GM12878 (cell line): ENCODE results near the gene VPS45. TPM values are rescaled to one million over a fixed set of nuclear protein-coding genes. Genes with fewer than 3 reads are reported as not detected.
A peak's percentile ranks its signal among the peaks of the same experiment; 100 is the strongest.

Experiments used
- ATAC-seq: fragments of 200-7000 bp; cut with Tn5 transposase; 3 replicates; pipeline ENCODE4 v1.9.1; 2020; ENCODE audit warnings: mild to moderate bottlenecking, moderate library complexity
- BruUV-seq: library from RNA; stranded (reverse); fragments of 400-500 nt; replicated peaks from 2 replicates; lab custom pipeline; 2021; lab: Mats Ljungman, UMichigan
- CTCF ChIA-PET: fragments of 300-600 bp; sonication (Branson Sonifier 250); formaldehyde crosslinking; extraction: SDS; loops from one replicate; lab custom pipeline; 2021; ENCODE audit warnings: inconsistent platforms; lab: Yijun Ruan, JAX
- POLR2A ChIA-PET: fragments of 350-600 bp; formaldehyde crosslinking; extraction: SDS; loops from one replicate; lab custom pipeline; 2021; ENCODE audit warnings: inconsistent platforms; lab: Charles Lee
- RAD21 ChIA-PET: fragments of 300-600 bp; sonication (Branson Sonifier 250); formaldehyde crosslinking; loops from one replicate; lab custom pipeline; 2023; ENCODE audit warnings: antibody characterized with exemption; ENCODE audit not compliant: unreplicated experiment; lab: Charles Lee
- SMC1A ChIA-PET: fragments of 300-600 bp; sonication (Branson Sonifier 250); formaldehyde crosslinking; loops from one replicate; lab custom pipeline; 2023; ENCODE audit not compliant: unreplicated experiment, uncharacterized antibody; lab: Charles Lee
- DNase-seq: peaks from one replicate; pipeline ENCODE4 v3.0.0-alpha.2; 2011; ENCODE audit warnings: low read depth, low spot score
- FAIRE-seq: peaks from 3 replicates; lab custom pipeline; 2011; peaks lifted over from hg19 to GRCh38; lab: Jason Lieb, UNC
- H2AFZ ChIP-seq: 2 replicates; pipeline ENCODE4 v1.6.0; 2011; ENCODE audit warnings: low read depth, low read length, control low read depth; ENCODE audit not compliant: control insufficient read depth
- H3K27ac ChIP-seq: 2 replicates; pipeline ENCODE4 v1.5.1; 2011; ENCODE audit warnings: control low read depth; ENCODE audit not compliant: control insufficient read depth, insufficient read depth
- H3K27me3 ChIP-seq, 2 experiments: replicated peaks in 1 of 2; 2 replicates each; pipeline versions ENCODE4 v1.6.0 to v1.6.1; 2011; ENCODE audit warnings: low read length in 1 of 2; ENCODE audit not compliant: control insufficient read depth in 2 of 2, insufficient read depth in 2 of 2
- H3K36me3 ChIP-seq, 2 experiments: 2 replicates each; pipeline ENCODE4 v1.5.1; 2011; ENCODE audit warnings: low read length in 1 of 2; ENCODE audit not compliant: control insufficient read depth in 2 of 2, insufficient read depth in 2 of 2
- H3K4me1 ChIP-seq: 2 replicates; pipeline ENCODE4 v1.6.1; 2011; ENCODE audit warnings: mild to moderate bottlenecking, low read length, moderate library complexity, mixed read lengths; ENCODE audit not compliant: control insufficient read depth, insufficient read depth
- H3K4me2 ChIP-seq: 2 replicates; pipeline ENCODE4 v1.6.0; 2011; ENCODE audit warnings: control low read depth; ENCODE audit not compliant: control insufficient read depth, insufficient read depth
- H3K4me3 ChIP-seq: fragments of 200-600 bp; sonication (generic); 2 replicates; pipeline ENCODE4 v1.5.1; 2016
- H3K79me2 ChIP-seq: 2 replicates; pipeline ENCODE4 v1.6.0; 2011; ENCODE audit warnings: low read length; ENCODE audit not compliant: control insufficient read depth, insufficient read depth
- H3K9ac ChIP-seq: 2 replicates; pipeline ENCODE4 v1.8.0; 2011; ENCODE audit warnings: low read length, control low read depth, mixed read lengths; ENCODE audit not compliant: control insufficient read depth, insufficient read depth
- H3K9me3 ChIP-seq: replicated peaks from 3 replicates; pipeline ENCODE4 v1.5.1; 2011; ENCODE audit warnings: mild to moderate bottlenecking, low read length; ENCODE audit not compliant: control insufficient read depth, insufficient read depth
- H4K20me1 ChIP-seq: 2 replicates; pipeline ENCODE4 v1.6.0; 2011; ENCODE audit not compliant: control insufficient read depth, insufficient read depth
- BACH1 ChIP-seq: fragments of 450-650 bp; IDR thresholded peaks from 2 replicates; pipeline ENCODE4 v1.6.1; 2017; ENCODE audit warnings: mild to moderate bottlenecking, borderline replicate concordance
- CBFB ChIP-seq: IDR thresholded peaks from 2 replicates; pipeline ENCODE4 v1.6.1; 2016; ENCODE audit warnings: antibody characterized with exemption, low read depth
- CREM ChIP-seq: IDR thresholded peaks from 2 replicates; pipeline ENCODE4 v1.6.1; 2014; ENCODE audit warnings: antibody characterized with exemption, low read depth
- E2F4 ChIP-seq: IDR thresholded peaks from 2 replicates; pipeline ENCODE4 v1.6.1; 2012; ENCODE audit warnings: low read depth, low read length, improper control_type of control experiment
- ELK1 ChIP-seq: IDR thresholded peaks from 2 replicates; pipeline ENCODE4 v1.6.1; 2012; ENCODE audit warnings: low read depth, low read length, improper control_type of control experiment
- FOXK2 ChIP-seq: fragments of 450-650 bp; IDR thresholded peaks from 2 replicates; pipeline ENCODE4 v1.6.1; 2017; ENCODE audit warnings: mild to moderate bottlenecking, moderate library complexity
- FOXM1 ChIP-seq: IDR thresholded peaks from 2 replicates; pipeline ENCODE4 v1.6.1; 2012; ENCODE audit warnings: low read depth, mild to moderate bottlenecking, inconsistent platforms, low read length, moderate library complexity
- GATAD2B ChIP-seq: fragments of 450-650 bp; conservative IDR thresholded peaks from 2 replicates; pipeline ENCODE4 v1.6.1; 2017; ENCODE audit warnings: low read depth, mild to moderate bottlenecking, moderate library complexity
- KAT2A ChIP-seq: conservative IDR thresholded peaks from 2 replicates; pipeline ENCODE4 v1.6.1; 2011; ENCODE audit warnings: low read depth, low read length; ENCODE audit not compliant: control insufficient read depth
- KDM1A ChIP-seq: fragments of 200-600 bp; sonication (generic); IDR thresholded peaks from 2 replicates; pipeline ENCODE4 v1.6.1; 2016; ENCODE audit warnings: borderline replicate concordance
- POLR2AphosphoS2 ChIP-seq: IDR thresholded peaks from 2 replicates; pipeline ENCODE4 v1.6.1; 2011; ENCODE audit warnings: low read depth, mild to moderate bottlenecking, low read length, improper control_type of control experiment, moderate library complexity
- RCOR1 ChIP-seq: conservative IDR thresholded peaks from 2 replicates; pipeline ENCODE4 v1.6.1; 2012; ENCODE audit warnings: low read depth, low read length, improper control_type of control experiment
- SKIL ChIP-seq: fragments of 450-650 bp; IDR thresholded peaks from 2 replicates; pipeline ENCODE4 v1.6.1; 2017; ENCODE audit warnings: mild to moderate bottlenecking, low read depth, inconsistent platforms; ENCODE audit not compliant: poor library complexity, severe bottlenecking
- SPI1 ChIP-seq: IDR thresholded peaks from 2 replicates; pipeline ENCODE4 v1.6.1; 2011; ENCODE audit warnings: low read depth, mild to moderate bottlenecking, low read length, moderate library complexity, borderline replicate concordance; ENCODE audit not compliant: insufficient read depth
- STAT1 ChIP-seq: fragments of 450-650 bp; conservative IDR thresholded peaks from 2 replicates; pipeline ENCODE4 v1.6.1; 2014; ENCODE audit warnings: antibody characterized with exemption, mild to moderate bottlenecking
- YY1 ChIP-seq: IDR thresholded peaks from 2 replicates; pipeline ENCODE4 v1.6.1; 2011; ENCODE audit warnings: low read depth, mild to moderate bottlenecking, low read length
- WGBS: methylation state at CpG from one replicate; pipeline ENCODE4 v1.1.6; 2016; ENCODE audit warnings: low lambda C conversion rate; ENCODE audit not compliant: insufficient replicate concordance, insufficient coverage; ENCODE audit errors: missing lambda C conversion rate; 5-methylcytosine and 5-hydroxymethylcytosine counted together
- in situ Hi-C: fragments of 300-500 bp; cut with MboI; formaldehyde crosslinking; loops from 9 replicates; pipeline ENCODE4 v1.14.3; 2018; ENCODE audit warnings: mixed read lengths
- intact Hi-C: fragments of 100-400 bp; cut with micrococcal nuclease; formaldehyde crosslinking; loops from one replicate; pipeline ENCODE4 v1.14.2; 2022; ENCODE audit not compliant: unreplicated experiment
- polyA plus RNA-seq, 11 experiments: library from polyadenylated mRNA; depleted of rRNA in 4 of 11; unstranded in 6 of 11; stranded (reverse) in 5 of 11; fragments of >200 nt; fragmentation: Nextera tagmentation in 4 of 11; fragmentation: Illumina TruSeq in 1 of 11; extraction: Ambion mirVana in 4 of 11; extraction: Trizol in 1 of 11; gene quantifications; 1 replicate in 1 of 11; 2 replicates in 10 of 11; pipeline versions ENCODE4 v1.2.1 to v1.2.3, GENCODE V29; 2011 to 2016; ENCODE audit warnings: inconsistent platforms in 2 of 11, missing spikeins in 2 of 11, low read depth in 1 of 11
- total RNA-seq, 4 experiments: library from RNA; depleted of rRNA in 3 of 4; stranded (reverse); fragments of >200 nt in 3 of 4; fragmentation: Illumina TruSeq in 1 of 4; extraction: Trizol in 1 of 4; gene quantifications; 2 replicates each; pipeline versions ENCODE4 v1.2.1 to v1.2.3, GENCODE V29; 2013 to 2021
- TF ChIP-seq, protein P1 (sequence below), 3 experiments: IDR thresholded peaks in 2 of 3; conservative IDR thresholded peaks in 1 of 3; 2 replicates each; pipeline ENCODE4 v1.5.1; 2011; ENCODE audit warnings: low read depth in 3 of 3, low read length in 3 of 3, mild to moderate bottlenecking in 3 of 3, control low read depth in 2 of 3, moderate library complexity in 2 of 3, inconsistent platforms in 1 of 3, mixed read lengths in 1 of 3; ENCODE audit not compliant: control insufficient read depth in 2 of 3, insufficient read depth in 1 of 3; ENCODE audit errors: extremely low read depth in 1 of 3

VPS45 gene
- total and polyA plus RNA-seq, 10 of the 15 experiments (the other 5 are each of a cell fraction or from before 2014, with no cell fraction given): 24.4 to 48.7 (median 34.5) TPM

DNA sequence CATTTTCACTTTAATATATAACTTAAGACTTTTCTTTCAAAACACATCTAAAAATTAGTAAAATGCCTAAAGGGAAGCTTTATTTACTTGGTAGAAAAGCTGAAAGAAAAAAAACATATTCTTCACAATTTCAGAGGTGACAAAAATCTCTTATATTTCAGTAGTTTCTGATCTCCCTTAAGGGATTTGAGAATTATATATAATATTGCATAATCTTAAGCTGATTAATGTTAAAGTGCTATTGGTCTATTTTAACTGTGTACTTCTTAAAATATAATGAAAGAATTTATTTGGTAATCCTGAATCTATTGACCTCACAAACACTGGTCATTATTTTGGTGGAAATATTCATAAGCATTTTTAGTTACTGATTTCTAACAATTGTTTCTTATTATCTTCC is 1.2 kb upstream of the VPS45 start (continued):
- no peak for TF ChIP-seq POLR2AphosphoS2
- TF ChIP-seq, protein P1, sequence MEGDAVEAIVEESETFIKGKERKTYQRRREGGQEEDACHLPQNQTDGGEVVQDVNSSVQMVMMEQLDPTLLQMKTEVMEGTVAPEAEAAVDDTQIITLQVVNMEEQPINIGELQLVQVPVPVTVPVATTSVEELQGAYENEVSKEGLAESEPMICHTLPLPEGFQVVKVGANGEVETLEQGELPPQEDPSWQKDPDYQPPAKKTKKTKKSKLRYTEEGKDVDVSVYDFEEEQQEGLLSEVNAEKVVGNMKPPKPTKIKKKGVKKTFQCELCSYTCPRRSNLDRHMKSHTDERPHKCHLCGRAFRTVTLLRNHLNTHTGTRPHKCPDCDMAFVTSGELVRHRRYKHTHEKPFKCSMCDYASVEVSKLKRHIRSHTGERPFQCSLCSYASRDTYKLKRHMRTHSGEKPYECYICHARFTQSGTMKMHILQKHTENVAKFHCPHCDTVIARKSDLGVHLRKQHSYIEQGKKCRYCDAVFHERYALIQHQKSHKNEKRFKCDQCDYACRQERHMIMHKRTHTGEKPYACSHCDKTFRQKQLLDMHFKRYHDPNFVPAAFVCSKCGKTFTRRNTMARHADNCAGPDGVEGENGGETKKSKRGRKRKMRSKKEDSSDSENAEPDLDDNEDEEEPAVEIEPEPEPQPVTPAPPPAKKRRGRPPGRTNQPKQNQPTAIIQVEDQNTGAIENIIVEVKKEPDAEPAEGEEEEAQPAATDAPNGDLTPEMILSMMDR (IDR thresholded peaks at IDR 0.05 in 2 of 3, conservative IDR thresholded peaks at IDR 0.05 in 1 of 3; ENCODE audit: control insufficient read depth in 2 of 3, extremely low read depth in 1 of 3, insufficient read depth in 1 of 3, low read depth in 3 of 3, low read length in 3 of 3): no peak
- no peak for TF ChIP-seq FOXM1
- no peak for TF ChIP-seq CREM
- no peak for TF ChIP-seq BACH1
- no peak for TF ChIP-seq KAT2A
- TF ChIP-seq STAT1: no peak
- TF ChIP-seq, all 136 proteins: peak for 0

DNA sequence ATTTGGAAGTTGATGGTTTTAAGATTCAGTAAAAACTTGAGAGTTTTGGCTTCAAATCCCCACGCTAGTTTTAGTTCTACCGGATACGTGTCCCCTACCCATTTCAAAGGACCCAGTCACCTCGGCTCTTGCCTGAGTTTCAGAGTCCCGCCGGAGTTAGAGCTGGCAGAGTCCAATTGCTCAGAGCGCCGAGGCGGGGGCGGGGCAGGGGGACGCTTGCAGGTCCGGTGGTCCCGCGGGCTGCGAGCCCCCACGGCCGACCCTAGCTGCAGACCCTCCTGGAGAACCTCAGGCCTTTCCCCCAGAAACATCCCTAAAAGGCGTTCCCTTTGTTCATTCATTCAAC is 765 bp upstream of the VPS45 start:
- no TSS peak for BruUV-seq
- peak overlapping the region; percentile 98 for H2AFZ ChIP-seq
- no peak for TF ChIP-seq E2F4
- no peak for TF ChIP-seq KDM1A
- TF ChIP-seq SKIL: no peak
- TF ChIP-seq FOXK2: peak; percentile 76; the same call in 1 of the 2 replicates
- TF ChIP-seq YY1: 0 out of 2 replicates have a peak, but pooled peaks have one; percentile 21
- TF ChIP-seq ELK1: no peak
- peak; percentile 29; the same call in 1 of the 2 replicates for TF ChIP-seq GATAD2B
- TF ChIP-seq SPI1: no peak
- no peak for TF ChIP-seq CBFB
- no peak for TF ChIP-seq RCOR1

More for the DNA sequence above, 765 bp upstream of the VPS45 start:
- Histone ChIP-seq H3K79me2 (peaks cover 25% of the 10 kb centered on the region), H3K9ac (peak overlapping the region; percentile 96), H3K27ac (peak overlapping the region; percentile 97), H3K4me3 (peak overlapping the region; percentile 84), H4K20me1 (no peaks in the 10 kb centered on the region), H3K4me2 (peak overlapping the region; percentile 72), H3K4me1 (peaks cover 9% of the 10 kb centered on the region; the same call in 1 of the 2 replicates), H3K9me3 (no peaks in the 10 kb centered on the region), H3K36me3 (0 out of 4 replicates have a peak, but pooled peaks cover 0 to 4% of the 10 kb centered on the region in 2 experiments), H3K27me3 (no peaks in the 10 kb centered on the region)
- FAIRE-seq (no peak), DNase-seq (peak; percentile 12), ATAC-seq (peak; percentile 69)
- in situ Hi-C loops (no loop called here), intact Hi-C loops (loop anchor here (2.0 kb wide), 1 partner anchor 94 kb away; no protein-coding TSS in a partner anchor)
- ChIA-PET RAD21 (interaction anchor here (0.9 kb wide), 1 partner anchor 99 kb away, joined by 3 read pairs; no protein-coding TSS in a partner anchor), CTCF (interaction anchor here (1.0 to 2.4 kb wide), 8 partner anchors 9 to 121 kb away, joined by 3 to 8 read pairs (median 4); no protein-coding TSS in a partner anchor), POLR2A (no interaction called here), SMC1A (interaction anchor here (0.7 to 4.9 kb wide), 6 partner anchors 57 to 166 kb away, joined by 3 to 63 read pairs (median 3); no protein-coding TSS in a partner anchor)
- under 1% methylated on average over 18 of the region's 18 CpGs for WGBS
